Upper lobe of left lung (tissue), 6 donors: ENCODE data around the gene GALNT2. TPM values are rescaled to one million over a fixed set of nuclear protein-coding genes. Genes with fewer than 3 reads are reported as not detected.

Experiments used
- ATAC-seq, 2 donors: fragments of 200-7000 bp; cut with Tn5 transposase; one replicate each; pipeline ENCODE4 v1.9.1; 2022; ENCODE audit warnings: mild to moderate bottlenecking in 2 of 2, moderate library complexity in 2 of 2; ENCODE audit not compliant: low FRiP score in 2 of 2
- DNase-seq, 2 donors: peaks; one replicate each; pipeline ENCODE4 v3.0.0-alpha.2; 2019 to 2020
- H3K27ac ChIP-seq, 4 donors: fragments of 200-600 bp; sonication (generic); one replicate each; pipeline ENCODE4 v1.5.1; 2016 to 2019
- H3K27me3 ChIP-seq, 4 donors: fragments of 200-600 bp; sonication (generic); one replicate each; pipeline ENCODE4 v1.5.1; 2017 to 2019
- H3K36me3 ChIP-seq, 4 donors: fragments of 200-600 bp; sonication (generic); one replicate each; pipeline ENCODE4 v1.5.1; 2016 to 2019
- H3K4me1 ChIP-seq, 4 donors: fragments of 200-600 bp; sonication (generic); one replicate each; pipeline ENCODE4 v1.5.1; 2018 to 2019
- H3K4me3 ChIP-seq, 4 donors: fragments of 200-600 bp; sonication (generic); one replicate each; pipeline ENCODE4 v1.5.1; 2017 to 2019; ENCODE audit warnings: mild to moderate bottlenecking in 2 of 4, moderate library complexity in 1 of 4
- H3K9me3 ChIP-seq, 4 donors: fragments of 200-600 bp; sonication (generic); one replicate each; pipeline ENCODE4 v1.5.1; 2018 to 2019
- EP300 ChIP-seq, 4 donors: sonication (generic); formaldehyde crosslinking; IDR thresholded peaks; one replicate each; pipeline ENCODE4 v1.5.1; 2017; ENCODE audit warnings: antibody characterized with exemption in 4 of 4, control low read depth in 2 of 4
- POLR2A ChIP-seq, 4 donors: fragments of 450-650 bp; IDR thresholded peaks; one replicate each; pipeline ENCODE4 v1.5.1; 2016 to 2017; ENCODE audit warnings: antibody characterized with exemption in 4 of 4, mild to moderate bottlenecking in 2 of 4
- POLR2AphosphoS5 ChIP-seq, 2 donors: sonication (generic); formaldehyde crosslinking; IDR thresholded peaks; one replicate each; pipeline ENCODE4 v1.5.1; 2017; ENCODE audit warnings: antibody characterized with exemption in 2 of 2
- WGBS, 2 donors: methylation state at CpG; one replicate each; pipeline ENCODE4 v1.1.5; 2017 to 2018; 5-methylcytosine and 5-hydroxymethylcytosine counted together
- total RNA-seq, 6 donors: library from RNA; depleted of rRNA in 4 of 6; stranded (reverse); fragments of >200 nt in 4 of 6; gene quantifications; one replicate each; pipeline versions ENCODE4 v1.1.0 to v1.2.1, GENCODE V29; 2016 to 2021
- TF ChIP-seq, protein P1 (sequence below), 6 experiments: fragments of 450-650 bp in 4 of 6; fragments of 200-600 bp in 2 of 6; sonication (generic) in 2 of 6; IDR thresholded peaks; one replicate each; pipeline ENCODE4 v1.5.1; 2016 to 2019; ENCODE audit warnings: antibody characterized with exemption in 6 of 6
- donor health status: DM: no; HTN: no; CAD: no; lungs with moderate emphysema.
- donor health status: DM: no; HTN: yes; CAD: no; lungs with severe emphysema.

GALNT2 gene
- total RNA-seq, 6 donors from 2014 or later, result 51.3 to 62.3 (median 56.2) TPM

DNA sequence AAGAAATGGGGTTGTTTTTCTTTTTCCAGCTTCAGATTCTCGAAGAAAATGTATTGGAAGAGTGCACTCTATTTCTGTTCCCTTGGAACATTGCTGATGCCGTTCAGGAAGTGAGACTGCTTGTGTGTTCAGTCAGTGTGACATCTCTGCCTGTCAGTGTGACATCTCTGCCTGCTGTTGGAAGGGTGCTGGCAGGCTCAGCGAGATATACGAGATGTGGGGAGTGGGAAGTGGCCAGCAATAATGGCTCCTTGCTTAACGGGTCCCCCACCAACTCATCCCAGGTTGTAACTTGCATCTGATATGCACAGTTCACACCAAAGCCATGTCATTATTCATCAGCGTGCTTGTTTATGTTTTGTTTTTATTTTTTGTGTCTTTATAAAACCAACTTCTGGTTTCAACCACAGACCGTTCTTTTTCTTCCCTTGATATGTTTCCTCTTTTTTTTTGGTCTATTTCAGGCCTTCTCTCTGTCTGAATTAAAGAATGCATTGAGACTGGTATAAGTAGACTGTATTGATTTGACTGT lies 145.4 kb downstream of the GALNT2 start:
- H3K9me3 ChIP-seq, result no peaks in the 10 kb centered on the region
- peak overlapping the region in 3 of 4 donors; percentile 38 to 71 (median 66) for H3K27ac ChIP-seq
- H3K36me3 ChIP-seq, result no peaks in the 10 kb centered on the region
- DNase-seq (no peak), ATAC-seq (peak in 1 of 2 donors; percentile 57)
- WGBS, 2 donors, result 62% methylated on average over 7 of the region's 7 CpGs
- TF ChIP-seq, protein P1, sequence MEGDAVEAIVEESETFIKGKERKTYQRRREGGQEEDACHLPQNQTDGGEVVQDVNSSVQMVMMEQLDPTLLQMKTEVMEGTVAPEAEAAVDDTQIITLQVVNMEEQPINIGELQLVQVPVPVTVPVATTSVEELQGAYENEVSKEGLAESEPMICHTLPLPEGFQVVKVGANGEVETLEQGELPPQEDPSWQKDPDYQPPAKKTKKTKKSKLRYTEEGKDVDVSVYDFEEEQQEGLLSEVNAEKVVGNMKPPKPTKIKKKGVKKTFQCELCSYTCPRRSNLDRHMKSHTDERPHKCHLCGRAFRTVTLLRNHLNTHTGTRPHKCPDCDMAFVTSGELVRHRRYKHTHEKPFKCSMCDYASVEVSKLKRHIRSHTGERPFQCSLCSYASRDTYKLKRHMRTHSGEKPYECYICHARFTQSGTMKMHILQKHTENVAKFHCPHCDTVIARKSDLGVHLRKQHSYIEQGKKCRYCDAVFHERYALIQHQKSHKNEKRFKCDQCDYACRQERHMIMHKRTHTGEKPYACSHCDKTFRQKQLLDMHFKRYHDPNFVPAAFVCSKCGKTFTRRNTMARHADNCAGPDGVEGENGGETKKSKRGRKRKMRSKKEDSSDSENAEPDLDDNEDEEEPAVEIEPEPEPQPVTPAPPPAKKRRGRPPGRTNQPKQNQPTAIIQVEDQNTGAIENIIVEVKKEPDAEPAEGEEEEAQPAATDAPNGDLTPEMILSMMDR (IDR thresholded peaks at IDR 0.05), result no peak
- TF ChIP-seq POLR2A (IDR thresholded peaks at IDR 0.05) (peak in 1 of 4 donors; percentile 37), POLR2AphosphoS5 (IDR thresholded peaks at IDR 0.05) (peak in 1 of 2 donors; percentile 27)
- no peak overlapping the region for H3K4me3 ChIP-seq
- H3K4me1 ChIP-seq, result peaks cover 20 to 50% (median 33%) of the 10 kb centered on the region in 4 donors
- H3K27me3 ChIP-seq, result no peaks in the 10 kb centered on the region

DNA sequence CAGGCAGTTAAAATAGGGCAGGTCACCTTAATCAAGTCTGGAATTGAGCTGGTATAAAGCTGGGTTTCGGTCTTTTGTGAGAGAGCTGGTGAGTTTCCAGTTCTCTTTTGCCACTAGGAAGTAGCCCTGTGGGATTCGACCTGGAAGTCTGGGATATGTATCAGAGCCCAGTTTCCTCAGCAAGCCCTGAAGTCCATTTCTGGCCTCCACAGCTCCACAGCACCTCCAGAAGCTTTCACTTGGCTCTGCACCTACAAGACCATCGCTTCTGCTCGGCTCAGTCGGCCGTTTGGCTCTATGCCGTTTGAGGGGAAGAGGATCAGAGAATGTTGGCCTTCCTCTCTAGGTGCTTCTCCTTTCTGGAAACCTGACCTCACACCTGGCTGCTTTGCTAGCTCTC lies 148.0 kb downstream of the GALNT2 start:
- TF ChIP-seq, protein P1 (IDR thresholded peaks at IDR 0.05), result peak in 4 of 6 experiments; percentile 24 to 56 (median 44)
- TF ChIP-seq EP300 (IDR thresholded peaks at IDR 0.05), result no peak
- Histone ChIP-seq H3K27ac (peak overlapping the region in 3 of 4 donors; percentile 2 to 40 (median 26)), H3K4me1 (peaks cover 17 to 52% (median 21%) of the 10 kb centered on the region in 4 donors), H3K4me3 (no peak overlapping the region), H3K27me3 (no peaks in the 10 kb centered on the region), H3K9me3 (no peaks in the 10 kb centered on the region), H3K36me3 (no peaks in the 10 kb centered on the region)
- WGBS, 2 donors, result 42 to 52% methylated on average over 7 of the region's 7 CpGs
- DNase-seq, result peak in 1 of 2 donors; percentile 73
- ATAC-seq, result peak; percentile 71 to 73

DNA sequence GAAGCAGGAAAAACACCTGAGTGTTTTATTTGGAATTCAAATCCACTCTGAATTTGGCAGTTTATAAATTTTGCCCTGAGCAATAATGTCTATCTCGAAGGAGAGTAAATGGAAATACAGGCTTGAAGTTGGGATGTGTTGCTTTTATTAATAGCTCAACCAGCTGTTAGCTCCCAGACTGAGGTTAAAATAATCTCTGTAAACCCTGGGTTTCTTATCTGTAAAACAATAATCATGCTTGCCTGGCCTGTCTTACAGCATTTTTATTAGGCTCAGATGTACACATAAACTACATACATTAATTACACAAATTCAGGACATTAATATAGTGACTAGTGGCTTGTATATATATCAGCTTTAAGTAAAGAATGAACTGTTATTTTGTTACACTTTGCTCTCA lies 148.5 kb downstream of the GALNT2 start:
- no peaks in the 10 kb centered on the region for H3K9me3 ChIP-seq
- peaks cover 13 to 47% (median 18%) of the 10 kb centered on the region in 4 donors for H3K4me1 ChIP-seq
- 52 to 61% methylated on average over 1 of the region's 1 CpG for WGBS, 2 donors
- H3K27me3 ChIP-seq, result no peaks in the 10 kb centered on the region
- ATAC-seq, result no peak
- TF ChIP-seq, protein P1 (IDR thresholded peaks at IDR 0.05), result no peak
- no peak for TF ChIP-seq POLR2A (IDR thresholded peaks at IDR 0.05)
- no peak for TF ChIP-seq EP300 (IDR thresholded peaks at IDR 0.05)
- TF ChIP-seq POLR2AphosphoS5 (IDR thresholded peaks at IDR 0.05), result no peak
- H3K36me3 ChIP-seq, result no peaks in the 10 kb centered on the region
- DNase-seq, result no peak
- no peak overlapping the region for H3K4me3 ChIP-seq
- H3K27ac ChIP-seq, result peak overlapping the region in 3 of 4 donors; percentile 2 to 40 (median 26)

DNA sequence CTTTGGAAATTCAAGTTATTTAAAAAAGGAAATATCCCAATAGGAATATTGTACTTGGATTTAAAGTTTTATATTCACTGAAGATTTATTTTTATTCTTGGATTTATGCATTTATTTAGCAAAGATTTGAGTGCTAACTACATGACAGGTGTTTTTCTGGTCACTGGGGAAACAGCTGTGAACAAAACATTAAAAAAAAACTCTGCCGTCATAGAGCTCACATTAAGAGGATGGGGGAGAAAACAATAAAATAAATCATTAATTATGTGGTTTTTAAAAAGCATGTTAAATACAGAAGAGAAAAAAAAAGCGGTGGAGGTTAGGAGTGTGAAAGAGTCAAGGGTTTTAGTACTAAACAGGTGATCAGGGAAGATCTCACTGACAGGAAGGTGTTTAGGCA lies 149.9 kb downstream of the GALNT2 start:
- Histone ChIP-seq H3K9me3 (no peaks in the 10 kb centered on the region), H3K4me1 (peaks cover 0 to 38% (median 8%) of the 10 kb centered on the region in 4 donors), H3K4me3 (no peak overlapping the region), H3K36me3 (no peaks in the 10 kb centered on the region), H3K27ac (peak overlapping the region in 1 of 4 donors; percentile 17), H3K27me3 (no peaks in the 10 kb centered on the region)
- no peak for ATAC-seq
- 78 to 89% methylated on average over 2 of the region's 2 CpGs for WGBS, 2 donors
- TF ChIP-seq EP300 (IDR thresholded peaks at IDR 0.05) (no peak), POLR2AphosphoS5 (IDR thresholded peaks at IDR 0.05) (no peak), POLR2A (IDR thresholded peaks at IDR 0.05) (no peak)
- TF ChIP-seq, protein P1 (IDR thresholded peaks at IDR 0.05), result no peak
- no peak for DNase-seq

DNA sequence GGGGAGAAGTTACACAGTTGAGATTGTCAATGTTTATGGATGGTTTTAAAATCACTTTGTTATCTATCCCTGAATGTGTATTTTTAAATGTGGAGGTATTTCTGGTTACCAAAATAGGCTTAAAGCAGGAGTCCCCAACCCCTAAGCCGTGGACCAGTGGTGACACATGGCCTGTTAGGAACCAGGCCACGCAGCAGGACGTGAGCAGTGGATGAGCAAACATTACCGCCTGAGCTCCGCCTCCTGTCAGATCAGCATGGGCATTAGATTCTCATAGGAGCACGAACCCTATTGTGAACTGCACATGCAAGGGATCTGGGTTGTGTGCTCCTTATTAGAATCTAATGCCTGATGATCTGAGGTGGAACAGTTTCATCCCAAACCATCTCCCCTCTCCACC lies 151.6 kb downstream of the GALNT2 start:
- Histone ChIP-seq H3K27ac (no peak overlapping the region), H3K4me3 (no peak overlapping the region), H3K36me3 (no peaks in the 10 kb centered on the region), H3K27me3 (no peaks in the 10 kb centered on the region), H3K9me3 (no peaks in the 10 kb centered on the region), H3K4me1 (peaks cover 0 to 33% (median 4%) of the 10 kb centered on the region in 4 donors)
- TF ChIP-seq EP300 (IDR thresholded peaks at IDR 0.05) (no peak), POLR2A (IDR thresholded peaks at IDR 0.05) (no peak), POLR2AphosphoS5 (IDR thresholded peaks at IDR 0.05) (no peak)
- TF ChIP-seq, protein P1 (IDR thresholded peaks at IDR 0.05), result no peak
- no peak for ATAC-seq
- no peak for DNase-seq
- WGBS, 2 donors, result 90 to 92% methylated on average over 6 of the region's 6 CpGs
